K562 (cell line): Measurements from ENCODE around the gene DNASE1L1. TPM values are rescaled to one million over a fixed set of nuclear protein-coding genes. Genes with fewer than 3 reads are reported as not detected.

ENCODE experiments used
- BRD9 ChIP-seq: fragments of 450-650 bp; IDR thresholded peaks from 2 replicates; pipeline ENCODE4 v1.6.1; 2018; ENCODE audit warnings: low read depth; ENCODE audit not compliant: partially characterized antibody
- CXXC5 ChIP-seq: fragments of 250-450 bp; sonication (Bioruptor Pico); IDR thresholded peaks from 2 replicates; pipeline ENCODE4 v1.8.0; 2022; ENCODE audit warnings: inconsistent platforms, mild to moderate bottlenecking, moderate library complexity
- ELF4 ChIP-seq: fragments of 450-650 bp; formaldehyde crosslinking; IDR thresholded peaks from 2 replicates; pipeline ENCODE4 v1.4.0; 2022; ENCODE audit warnings: missing genetic modification characterization
- FIP1L1 ChIP-seq: fragments of 200-400 bp; formaldehyde crosslinking; IDR thresholded peaks from 2 replicates; pipeline ENCODE4 v1.6.1; 2018; ENCODE audit warnings: mild to moderate bottlenecking, low read depth, low read length; ENCODE audit not compliant: poor library complexity, severe bottlenecking
- JUND ChIP-seq, 2 experiments: IDR thresholded peaks; 2 replicates in 1 of 2; 3 replicates in 1 of 2; pipeline ENCODE4 v1.6.1; 2011; ENCODE audit warnings: borderline replicate concordance in 2 of 2, low read depth in 2 of 2, low read length in 2 of 2, improper control_type of control experiment in 1 of 2, missing biosample characterization in 1 of 2, missing genetic modification characterization in 1 of 2, missing genetic modification reagents in 1 of 2
- L3MBTL2 ChIP-seq: fragments of 450-650 bp; IDR thresholded peaks from 2 replicates; pipeline ENCODE4 v1.6.1; 2016; ENCODE audit warnings: mild to moderate bottlenecking, moderate library complexity
- PHB2 ChIP-seq: fragments of 450-650 bp; IDR thresholded peaks from 2 replicates; pipeline ENCODE4 v1.6.1; 2017; ENCODE audit warnings: low read depth
- PHF8 ChIP-seq: fragments of 200-600 bp; sonication (generic); IDR thresholded peaks from 2 replicates; pipeline ENCODE4 v1.6.1; 2012; ENCODE audit warnings: mixed run types, mild to moderate bottlenecking, inconsistent platforms, low read length, moderate library complexity, borderline replicate concordance
- POLR2G ChIP-seq: fragments of 200-400 bp; formaldehyde crosslinking; IDR thresholded peaks from 2 replicates; pipeline ENCODE4 v1.6.1; 2017; ENCODE audit warnings: low read depth, mild to moderate bottlenecking, antibody characterized with exemption, low read length, moderate library complexity
- RAD21 ChIP-seq, 2 experiments: fragments of 250-450 bp in 1 of 2; fragments of 450-650 bp in 1 of 2; sonication (Bioruptor Pico) in 1 of 2; formaldehyde crosslinking in 1 of 2; IDR thresholded peaks in 1 of 2; conservative IDR thresholded peaks in 1 of 2; 2 replicates each; pipeline versions ENCODE4 v1.4.0 to v1.8.0; 2020 to 2022; ENCODE audit warnings: mild to moderate bottlenecking in 2 of 2, moderate library complexity in 1 of 2
- RB1 ChIP-seq: fragments of 450-650 bp; IDR thresholded peaks from 2 replicates; pipeline ENCODE4 v1.6.1; 2017; ENCODE audit warnings: low read depth, mild to moderate bottlenecking
- RHOXF2B ChIP-seq: fragments of 250-450 bp; sonication (Bioruptor Pico); conservative IDR thresholded peaks from 2 replicates; pipeline ENCODE4 v1.5.1; 2021
- TAF1 ChIP-seq: IDR thresholded peaks from 2 replicates; pipeline ENCODE4 v1.6.1; 2011; ENCODE audit warnings: mild to moderate bottlenecking, low read length, moderate library complexity; ENCODE audit not compliant: insufficient read depth, control insufficient read depth, severe bottlenecking; ENCODE audit errors: extremely low read depth
- U2AF2 ChIP-seq: fragments of 200-400 bp; formaldehyde crosslinking; optimal IDR thresholded peaks from 2 replicates; pipeline ENCODE3; 2017; ENCODE audit warnings: low read depth, mild to moderate bottlenecking, low read length
- ZNF165 ChIP-seq: fragments of 250-450 bp; sonication (Bioruptor Pico); IDR thresholded peaks from 2 replicates; pipeline ENCODE4 v1.4.0; 2020; ENCODE audit warnings: borderline replicate concordance
- ZNF184 ChIP-seq: sonication (generic); formaldehyde crosslinking; IDR thresholded peaks from 2 replicates; pipeline ENCODE4 v1.5.0; 2020; ENCODE audit warnings: missing genetic modification reagents
- ZNF232 ChIP-seq: sonication (generic); formaldehyde crosslinking; IDR thresholded peaks from 2 replicates; pipeline ENCODE4 v1.8.0; 2022; ENCODE audit warnings: mild to moderate bottlenecking, missing genetic modification reagents
- ZNF354B ChIP-seq: fragments of 250-450 bp; sonication (Bioruptor Pico); IDR thresholded peaks from 2 replicates; pipeline ENCODE4 v1.4.0; 2020
- ZNF445 ChIP-seq: fragments of 250-450 bp; sonication (Bioruptor Pico); IDR thresholded peaks from 2 replicates; pipeline ENCODE4 v1.4.0; 2020; ENCODE audit warnings: low read depth, mild to moderate bottlenecking, moderate library complexity
- ZNF696 ChIP-seq: fragments of 250-450 bp; sonication (Bioruptor Pico); conservative IDR thresholded peaks from 2 replicates; pipeline ENCODE4 v1.4.0; 2020; ENCODE audit warnings: mild to moderate bottlenecking, moderate library complexity
- polyA plus RNA-seq, 8 experiments: library from polyadenylated mRNA; depleted of rRNA in 4 of 8; stranded (reverse) in 5 of 8; unstranded in 3 of 8; fragments of >200 nt; fragmentation: Nextera tagmentation in 2 of 8; fragmentation: Illumina TruSeq in 1 of 8; extraction: Ambion mirVana in 2 of 8; extraction: Trizol in 1 of 8; gene quantifications; 2 replicates each; pipeline versions ENCODE4 v1.2.1 to v1.2.3, GENCODE V29; 2011 to 2014; ENCODE audit warnings: inconsistent platforms in 1 of 8, missing spikeins in 1 of 8
- total RNA-seq, 7 experiments: library from RNA; depleted of rRNA in 6 of 7; stranded (reverse); fragments of >200 nt in 6 of 7; fragmentation: Illumina TruSeq in 2 of 7; extraction: Trizol in 2 of 7; gene quantifications; 2 replicates each; pipeline versions ENCODE4 v1.2.1 to v1.2.3, GENCODE V29; 2011 to 2021; ENCODE audit warnings: low replicate concordance in 1 of 7
- TF ChIP-seq, protein P1 (sequence below): fragments of 450-650 bp; formaldehyde crosslinking; IDR thresholded peaks from 2 replicates; pipeline ENCODE4 v1.4.0; 2022; ENCODE audit warnings: missing genetic modification characterization
- TF ChIP-seq, protein P2 (sequence below): fragments of 450-650 bp; formaldehyde crosslinking; IDR thresholded peaks from 2 replicates; pipeline ENCODE4 v1.4.0; 2020; ENCODE audit warnings: mild to moderate bottlenecking
- TF ChIP-seq, protein P3 (sequence below): fragments of 250-450 bp; sonication (Bioruptor Pico); IDR thresholded peaks from 2 replicates; pipeline ENCODE4 v1.5.0; 2020; ENCODE audit warnings: mild to moderate bottlenecking

Gene DNASE1L1
- total and polyA plus RNA-seq, 9 of the 15 experiments (the other 6 are each of a cell fraction or from before 2014, with no cell fraction given), result 0.73 to 12.6 (median 7.9) TPM

DNA sequence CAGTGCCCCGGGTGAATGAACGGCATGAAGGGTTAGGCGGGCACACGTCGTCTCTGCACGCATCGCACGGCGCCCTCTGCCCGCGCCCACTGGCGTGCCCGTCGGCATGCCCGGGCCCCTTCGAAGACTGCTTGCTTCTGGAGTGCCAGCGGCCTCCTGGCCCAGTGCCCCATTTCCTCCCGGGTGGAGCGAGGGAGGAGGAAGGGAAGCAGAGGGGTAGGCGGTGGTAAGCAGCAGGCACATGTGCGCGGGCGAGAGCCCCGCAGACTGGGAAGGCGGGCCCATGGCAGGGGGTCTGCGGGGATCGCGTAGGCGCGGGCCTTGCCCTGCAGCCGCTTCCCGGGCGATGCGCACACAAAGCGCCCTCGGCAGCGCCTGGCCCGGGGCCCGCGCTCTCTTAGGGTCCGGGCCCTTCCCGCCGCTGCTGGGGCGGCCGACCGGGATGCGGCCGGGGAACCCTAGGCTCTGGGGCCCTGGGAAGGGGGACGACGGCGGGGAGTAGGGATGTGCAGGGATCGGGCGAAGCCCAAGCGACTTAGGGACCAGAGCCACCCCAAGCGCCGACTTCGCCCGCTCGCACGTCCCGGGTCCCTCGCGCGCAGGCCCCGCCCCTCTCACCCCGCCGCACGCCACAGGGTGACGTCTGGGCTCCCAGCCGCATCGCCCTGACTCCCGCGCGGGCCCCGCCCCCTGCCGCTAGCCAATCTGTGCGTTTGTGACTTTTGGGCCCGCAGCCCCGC lies 30.8 kb downstream of the DNASE1L1 start (continued):
- TF ChIP-seq ZNF696 (CRISPR knock-in tag), result no peak
- TF ChIP-seq ZNF445 (CRISPR knock-in tag), result no peak
- TF ChIP-seq PHF8, result peak; percentile 57; the same call in 1 of the 2 replicates
- no peak for TF ChIP-seq BRD9
- peak; percentile 92 for TF ChIP-seq L3MBTL2
- no peak for TF ChIP-seq ZNF232 (CRISPR knock-in tag)
- TF ChIP-seq, protein P1, sequence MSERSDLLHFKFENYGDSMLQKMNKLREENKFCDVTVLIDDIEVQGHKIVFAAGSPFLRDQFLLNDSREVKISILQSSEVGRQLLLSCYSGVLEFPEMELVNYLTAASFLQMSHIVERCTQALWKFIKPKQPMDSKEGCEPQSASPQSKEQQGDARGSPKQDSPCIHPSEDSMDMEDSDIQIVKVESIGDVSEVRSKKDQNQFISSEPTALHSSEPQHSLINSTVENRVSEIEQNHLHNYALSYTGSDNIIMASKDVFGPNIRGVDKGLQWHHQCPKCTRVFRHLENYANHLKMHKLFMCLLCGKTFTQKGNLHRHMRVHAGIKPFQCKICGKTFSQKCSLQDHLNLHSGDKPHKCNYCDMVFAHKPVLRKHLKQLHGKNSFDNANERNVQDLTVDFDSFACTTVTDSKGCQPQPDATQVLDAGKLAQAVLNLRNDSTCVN, result no peak
- no peak for TF ChIP-seq U2AF2
- no peak for TF ChIP-seq RAD21 (CRISPR knock-in tag; conservative IDR thresholded peaks at IDR 0.05 in 1 of 2, IDR thresholded peaks at IDR 0.05 in 1 of 2)
- TF ChIP-seq ZNF354B (CRISPR knock-in tag), result no peak
- peak; percentile 12 for TF ChIP-seq FIP1L1
- TF ChIP-seq TAF1, result peak; percentile 32
- no peak for TF ChIP-seq ZNF165
- TF ChIP-seq CXXC5 (CRISPR knock-in tag), result peak; percentile 73
- no peak for TF ChIP-seq RHOXF2B (CRISPR knock-in tag)
- peak; percentile 79 for TF ChIP-seq POLR2G
- no peak for TF ChIP-seq PHB2
- TF ChIP-seq RB1, result peak; percentile 54
- 0 out of 2 replicates have a peak, but pooled peaks have one; percentile 6 for TF ChIP-seq JUND (IDR thresholded peaks at IDR 0.05; ENCODE audit: borderline replicate concordance, low read depth, low read length)
- TF ChIP-seq JUND (tag; IDR thresholded peaks at IDR 0.05; ENCODE audit: borderline replicate concordance, low read depth, low read length), result no peak
- no peak for TF ChIP-seq ELF4 (CRISPR knock-in tag)
- no peak for TF ChIP-seq ZNF184 (CRISPR knock-in tag)
- TF ChIP-seq, protein P2, sequence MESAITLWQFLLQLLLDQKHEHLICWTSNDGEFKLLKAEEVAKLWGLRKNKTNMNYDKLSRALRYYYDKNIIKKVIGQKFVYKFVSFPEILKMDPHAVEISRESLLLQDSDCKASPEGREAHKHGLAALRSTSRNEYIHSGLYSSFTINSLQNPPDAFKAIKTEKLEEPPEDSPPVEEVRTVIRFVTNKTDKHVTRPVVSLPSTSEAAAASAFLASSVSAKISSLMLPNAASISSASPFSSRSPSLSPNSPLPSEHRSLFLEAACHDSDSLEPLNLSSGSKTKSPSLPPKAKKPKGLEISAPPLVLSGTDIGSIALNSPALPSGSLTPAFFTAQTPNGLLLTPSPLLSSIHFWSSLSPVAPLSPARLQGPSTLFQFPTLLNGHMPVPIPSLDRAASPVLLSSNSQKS (CRISPR knock-in tag), result no peak
- TF ChIP-seq, protein P3, sequence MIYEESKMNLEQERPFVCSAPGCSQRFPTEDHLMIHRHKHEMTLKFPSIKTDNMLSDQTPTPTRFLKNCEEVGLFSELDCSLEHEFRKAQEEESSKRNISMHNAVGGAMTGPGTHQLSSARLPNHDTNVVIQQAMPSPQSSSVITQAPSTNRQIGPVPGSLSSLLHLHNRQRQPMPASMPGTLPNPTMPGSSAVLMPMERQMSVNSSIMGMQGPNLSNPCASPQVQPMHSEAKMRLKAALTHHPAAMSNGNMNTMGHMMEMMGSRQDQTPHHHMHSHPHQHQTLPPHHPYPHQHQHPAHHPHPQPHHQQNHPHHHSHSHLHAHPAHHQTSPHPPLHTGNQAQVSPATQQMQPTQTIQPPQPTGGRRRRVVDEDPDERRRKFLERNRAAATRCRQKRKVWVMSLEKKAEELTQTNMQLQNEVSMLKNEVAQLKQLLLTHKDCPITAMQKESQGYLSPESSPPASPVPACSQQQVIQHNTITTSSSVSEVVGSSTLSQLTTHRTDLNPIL (CRISPR knock-in tag), result no peak
